Muscle layer of colon (tissue), 2 donors: Measurements from ENCODE around the gene DNAJC5.

ENCODE experiments used
- H3K27ac ChIP-seq: one replicate; pipeline ENCODE4 v1.7.0; 2013; ENCODE audit warnings: low read depth, mild to moderate bottlenecking, low read length, moderate library complexity
- H3K27me3 ChIP-seq, 2 donors: one replicate each; pipeline ENCODE4 v1.7.0; 2013; ENCODE audit warnings: low read length in 2 of 2, mild to moderate bottlenecking in 2 of 2; ENCODE audit not compliant: insufficient read depth in 2 of 2, control insufficient read depth in 1 of 2
- H3K36me3 ChIP-seq: one replicate; pipeline ENCODE4 v1.7.0; 2013; ENCODE audit warnings: mild to moderate bottlenecking, low read length; ENCODE audit not compliant: insufficient read depth
- H3K4me1 ChIP-seq: one replicate; pipeline ENCODE4 v1.7.0; 2013; ENCODE audit warnings: mild to moderate bottlenecking, low read length; ENCODE audit not compliant: insufficient read depth
- H3K4me3 ChIP-seq, 2 donors: one replicate each; pipeline ENCODE4 v1.7.0; 2013; ENCODE audit warnings: low read length in 2 of 2, low read depth in 1 of 2, mild to moderate bottlenecking in 1 of 2, moderate library complexity in 1 of 2
- H3K9ac ChIP-seq: one replicate; pipeline ENCODE4 v1.7.0; 2013; ENCODE audit warnings: low read length
- H3K9me3 ChIP-seq: one replicate; pipeline ENCODE4 v1.7.0; 2013; ENCODE audit warnings: mild to moderate bottlenecking, low read length
- donor health status: abdominal sarcoma.
- donor health status: Adenocarcinoma of cecum.

Gene DNAJC5

DNA sequence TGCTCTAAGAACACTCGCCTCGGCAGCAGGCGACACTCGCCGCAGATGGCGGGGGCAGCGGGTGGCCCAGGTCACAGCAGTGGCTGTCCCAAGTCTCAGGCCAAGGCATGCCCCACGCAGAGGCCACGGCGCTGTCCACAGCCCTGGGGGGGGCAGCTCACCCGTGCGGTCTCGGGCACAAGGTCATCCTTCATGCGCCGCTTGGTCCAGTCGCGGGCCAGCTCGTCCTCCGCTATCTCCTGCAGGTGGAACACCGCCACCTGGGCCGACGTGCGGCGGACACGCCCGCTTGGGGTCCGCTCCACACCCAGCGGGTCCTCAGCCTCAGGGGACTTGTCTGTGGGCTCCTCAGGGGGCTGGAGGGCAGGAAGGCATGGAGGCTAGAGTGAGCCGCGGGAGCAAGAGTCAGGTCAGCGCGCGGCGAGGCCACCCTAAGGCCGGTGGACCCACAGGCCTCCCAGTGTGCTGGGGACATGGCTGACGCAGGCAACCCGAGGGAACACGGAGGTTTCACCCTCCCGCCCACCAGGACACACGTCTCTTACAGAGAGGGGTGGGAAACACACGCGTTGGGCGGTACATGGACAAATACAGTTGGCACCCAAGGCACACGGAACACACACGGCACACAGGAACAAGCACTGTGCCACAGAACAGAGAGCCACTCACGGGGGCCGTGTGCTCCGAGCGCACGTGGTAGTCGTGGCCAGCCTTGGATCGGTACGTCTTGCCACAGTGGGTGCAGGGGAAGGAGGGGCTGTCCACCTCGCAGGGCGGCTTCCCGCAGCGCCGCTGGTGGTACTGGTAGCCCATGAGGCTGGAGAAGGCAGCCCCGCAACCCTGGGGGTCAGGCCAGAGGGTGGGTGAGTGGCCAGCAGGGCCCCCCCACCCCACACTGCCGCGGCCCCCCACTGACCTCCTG, 67.8 kb downstream of the DNAJC5 start:
- H3K36me3 ChIP-seq = peaks cover 21% of the 10 kb centered on the region
- no peak overlapping the region for H3K27ac ChIP-seq
- no peak overlapping the region for H3K4me3 ChIP-seq
- H3K27me3 ChIP-seq = no peaks in the 10 kb centered on the region
- peaks cover 2% of the 10 kb centered on the region for H3K4me1 ChIP-seq
- no peaks in the 10 kb centered on the region for H3K9me3 ChIP-seq
- H3K9ac ChIP-seq = no peak overlapping the region

DNA sequence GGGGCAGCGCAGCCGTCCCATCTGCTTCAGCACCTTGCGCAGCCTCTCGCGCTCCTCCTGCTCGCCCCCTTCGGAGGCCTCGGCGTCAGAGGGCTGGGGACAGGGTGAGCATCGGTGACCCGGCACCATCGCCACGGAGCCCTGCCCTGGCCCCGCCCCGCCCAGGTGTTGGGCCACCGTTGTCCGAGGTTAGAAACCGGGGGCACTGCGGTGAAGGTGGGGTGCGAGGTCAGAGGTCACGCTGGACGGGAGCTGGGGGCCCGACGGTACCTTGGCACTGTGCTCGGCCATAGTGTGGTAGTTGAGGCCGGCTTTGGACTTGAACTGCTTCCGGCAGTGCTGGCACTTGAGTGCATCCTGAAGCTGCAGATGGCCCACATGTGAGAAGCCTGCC, 68.4 kb downstream of the DNAJC5 start:
- Histone ChIP-seq H3K4me3 (no peak overlapping the region), H3K36me3 (peaks cover 21% of the 10 kb centered on the region), H3K4me1 (peaks cover 4% of the 10 kb centered on the region), H3K27ac (no peak overlapping the region), H3K9ac (no peak overlapping the region), H3K9me3 (no peaks in the 10 kb centered on the region), H3K27me3 (no peaks in the 10 kb centered on the region)

DNA sequence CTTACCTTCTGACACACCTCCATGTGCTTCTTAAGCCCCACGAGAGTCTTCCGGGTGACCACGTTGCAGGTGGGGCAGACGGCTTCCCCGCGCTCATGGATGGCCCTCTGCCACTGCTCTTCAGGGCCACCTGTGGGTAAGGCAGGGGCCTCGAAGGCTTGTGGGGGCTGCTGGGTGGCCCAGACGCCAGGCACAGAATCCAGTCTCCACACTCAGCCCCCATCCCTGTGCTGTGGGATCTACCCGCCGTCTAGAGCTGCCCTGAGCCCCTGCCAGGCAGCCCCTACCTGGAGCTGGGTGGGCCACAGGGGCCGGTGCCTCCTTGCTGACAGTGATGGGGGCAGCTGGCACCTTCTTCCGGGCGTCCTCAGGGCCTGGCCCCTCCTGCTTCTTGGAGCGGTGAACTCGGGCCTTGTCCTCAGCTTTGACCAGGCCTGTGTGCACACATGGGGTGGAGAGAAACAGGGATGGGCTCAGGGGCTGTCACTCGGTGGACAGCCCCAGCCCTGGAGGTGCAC, 68.9 kb downstream of the DNAJC5 start:
- Histone ChIP-seq H3K9ac (no peak overlapping the region), H3K9me3 (no peaks in the 10 kb centered on the region), H3K27me3 (no peaks in the 10 kb centered on the region), H3K36me3 (peaks cover 21% of the 10 kb centered on the region), H3K27ac (no peak overlapping the region), H3K4me1 (peaks cover 9% of the 10 kb centered on the region), H3K4me3 (no peak overlapping the region)

- peaks cover 21% of the 10 kb centered on the region for H3K36me3 ChIP-seq
- no peak overlapping the region for H3K4me3 ChIP-seq
- no peaks in the 10 kb centered on the region for H3K9me3 ChIP-seq
- H3K9ac ChIP-seq = no peak overlapping the region
- peaks cover 12% of the 10 kb centered on the region for H3K4me1 ChIP-seq
- H3K27ac ChIP-seq = no peak overlapping the region
- H3K27me3 ChIP-seq = no peaks in the 10 kb centered on the region
These were observed 69.5 kb downstream of the DNAJC5 start for GRCh38 chr20:63964412-63964811.

DNA sequence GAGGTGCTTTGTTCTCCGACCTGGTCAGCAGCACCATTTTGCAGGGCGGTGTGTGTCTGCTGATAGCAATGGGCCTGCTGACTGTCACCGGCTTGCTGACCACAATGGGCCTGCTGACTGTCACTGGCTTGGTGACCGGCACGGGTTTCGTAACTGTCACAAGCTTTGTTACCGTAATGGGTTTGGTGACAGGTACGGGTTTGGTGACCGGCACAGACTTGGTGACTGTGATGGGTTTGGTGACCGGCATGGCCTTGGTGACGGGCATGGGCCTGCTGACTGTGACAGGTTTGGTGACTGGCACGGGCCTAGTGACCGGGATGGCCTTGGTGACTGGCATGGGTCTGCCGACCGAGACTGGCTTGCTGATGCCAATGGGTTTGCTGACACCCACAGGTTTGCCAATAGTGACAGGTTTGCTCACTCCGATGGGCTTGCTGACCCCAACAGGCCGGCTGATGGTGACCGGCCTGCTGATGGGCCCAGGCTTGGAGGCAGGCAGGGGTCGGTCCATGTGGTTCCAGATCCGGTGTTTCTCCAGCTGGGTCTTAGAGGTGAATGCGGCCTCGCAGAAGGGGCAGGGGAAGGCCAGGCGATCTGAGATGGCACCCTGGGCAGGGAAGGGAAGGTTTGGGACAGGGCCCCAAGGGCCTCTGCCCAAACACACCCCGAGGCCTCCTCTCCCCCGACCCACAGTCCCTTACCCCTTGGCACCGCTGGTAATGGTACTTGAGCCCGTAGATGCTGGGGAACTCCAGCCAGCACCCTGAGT, 71.4 kb downstream of the DNAJC5 start:
- H3K9me3 ChIP-seq = no peaks in the 10 kb centered on the region
- peaks cover 18% of the 10 kb centered on the region for H3K36me3 ChIP-seq

DNA sequence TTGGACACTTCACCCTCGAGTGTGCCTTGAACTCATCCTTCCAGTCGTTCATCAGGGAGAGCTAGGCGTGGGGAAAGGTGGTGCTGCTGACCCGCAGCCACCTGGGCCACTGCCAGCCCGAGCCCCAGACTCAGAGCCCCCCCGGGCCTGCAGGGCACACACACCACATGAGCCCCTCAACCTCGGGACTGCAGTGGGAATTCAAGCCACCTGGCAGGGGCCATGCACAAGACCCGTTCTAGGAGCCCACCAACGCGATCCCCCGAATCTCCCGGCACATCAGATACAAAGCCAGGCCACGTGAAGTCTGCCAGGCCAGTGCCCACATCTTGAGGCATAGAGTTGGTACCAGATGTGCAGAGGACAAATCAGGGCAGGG, 72.0 kb downstream of the DNAJC5 start:
- Histone ChIP-seq H3K27ac (no peak overlapping the region), H3K4me1 (peaks cover 12% of the 10 kb centered on the region), H3K9me3 (no peaks in the 10 kb centered on the region), H3K4me3 (no peak overlapping the region), H3K27me3 (no peaks in the 10 kb centered on the region), H3K36me3 (peaks cover 12% of the 10 kb centered on the region), H3K9ac (no peak overlapping the region)

More for the DNA sequence above, 71.4 kb downstream of the DNAJC5 start:
- no peak overlapping the region for H3K27ac ChIP-seq
- H3K4me1 ChIP-seq = peaks cover 12% of the 10 kb centered on the region
- H3K27me3 ChIP-seq = no peaks in the 10 kb centered on the region
- no peak overlapping the region for H3K9ac ChIP-seq
- H3K4me3 ChIP-seq = no peak overlapping the region

DNA sequence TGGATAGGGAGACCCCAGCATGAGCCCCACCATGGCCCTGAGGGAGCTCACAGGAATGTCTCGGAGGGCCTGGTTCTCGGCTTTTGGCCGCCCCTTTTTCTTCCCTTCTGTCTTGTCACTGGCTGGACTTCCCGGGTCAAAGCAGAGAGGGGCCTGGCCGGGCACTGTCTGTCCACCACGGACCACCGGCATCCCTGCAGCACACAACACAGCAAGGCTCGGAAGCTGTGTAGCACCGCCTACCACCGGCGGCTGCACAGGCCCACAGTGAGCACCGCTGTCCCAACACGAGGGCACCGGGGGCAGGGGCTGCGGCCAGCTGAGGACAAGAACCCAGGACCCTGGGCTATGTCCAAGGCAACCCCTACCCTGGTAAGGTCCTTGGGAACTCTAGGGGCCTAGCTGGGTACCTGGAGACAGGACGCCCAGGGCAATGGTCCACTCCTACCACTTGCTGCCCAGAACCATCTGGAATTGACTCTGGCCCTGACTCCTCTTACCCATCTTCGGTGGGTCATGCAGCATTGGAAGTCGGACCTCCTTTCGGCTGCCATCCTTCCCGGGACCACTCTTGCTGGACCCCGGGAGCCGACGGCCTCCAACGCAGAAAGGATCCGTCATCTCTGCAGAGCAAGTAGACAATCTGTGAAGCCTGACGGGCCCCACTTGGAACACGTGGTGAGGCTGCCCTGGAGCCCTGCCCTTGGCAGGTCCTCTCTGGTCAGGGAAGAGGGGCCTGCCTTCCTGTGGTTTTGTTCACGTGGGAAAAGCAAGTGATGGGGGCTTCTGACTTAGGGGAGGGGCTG, 72.6 kb downstream of the DNAJC5 start:
- Histone ChIP-seq H3K9me3 (no peaks in the 10 kb centered on the region), H3K36me3 (peaks cover 12% of the 10 kb centered on the region), H3K4me3 (no peak overlapping the region), H3K4me1 (peaks cover 12% of the 10 kb centered on the region), H3K27me3 (no peaks in the 10 kb centered on the region), H3K27ac (no peak overlapping the region), H3K9ac (no peak overlapping the region)

GRCh38 chr20:63968136-63968927, 73.4 kb downstream of the DNAJC5 start:
- H3K9me3 ChIP-seq = no peaks in the 10 kb centered on the region
- peak overlapping the region; percentile 35 for H3K27ac ChIP-seq
- H3K4me1 ChIP-seq = peaks cover 12% of the 10 kb centered on the region
- peaks cover 12% of the 10 kb centered on the region for H3K36me3 ChIP-seq
- H3K9ac ChIP-seq = peak overlapping the region; percentile 82
- H3K27me3 ChIP-seq = no peaks in the 10 kb centered on the region
- H3K4me3 ChIP-seq = peak overlapping the region; percentile 33 to 65

- no peaks in the 10 kb centered on the region for H3K9me3 ChIP-seq
- H3K9ac ChIP-seq = peak overlapping the region; percentile 82
- peaks cover 12% of the 10 kb centered on the region for H3K36me3 ChIP-seq
- H3K4me1 ChIP-seq = peaks cover 12% of the 10 kb centered on the region
- H3K4me3 ChIP-seq = peak overlapping the region; percentile 33 to 65
- no peaks in the 10 kb centered on the region for H3K27me3 ChIP-seq
- H3K27ac ChIP-seq = peak overlapping the region; percentile 35
These were observed 74.2 kb downstream of the DNAJC5 start for GRCh38 chr20:63968928-63969760.
